Measurements from ENCODE around the gene SLCO1A2. TPM values are rescaled to one million over a fixed set of nuclear protein-coding genes. Genes with fewer than 3 reads are reported as not detected.

SLCO1A2 gene
- total and polyA plus RNA-seq, 2 of the 4 experiments (the other 2 are of a cell fraction) = not detected

DNA sequence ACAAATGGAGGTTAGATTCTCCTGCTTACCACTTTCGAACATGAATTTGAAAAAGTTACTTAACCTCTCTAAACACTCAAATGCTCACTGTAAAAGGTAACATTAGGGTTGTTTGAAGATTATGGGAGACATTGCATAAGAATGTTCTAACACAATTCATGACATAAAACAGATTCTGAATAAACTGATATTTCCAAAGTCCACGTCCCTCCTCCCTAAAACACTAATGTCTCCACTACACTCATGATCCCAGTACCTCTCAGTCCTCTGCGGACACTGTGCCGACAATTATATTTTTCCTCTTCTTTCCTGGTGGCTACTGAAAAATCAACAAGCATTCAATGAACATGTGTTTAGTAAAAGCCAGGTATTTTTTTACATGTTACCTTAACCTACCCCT lies 19.2 kb upstream of the SLCO1A2 start:
- no peaks in the 10 kb centered on the region for H3K9me1 ChIP-seq (ENCODE audit: insufficient read depth, low read length)
- no peak overlapping the region for H2BK15ac ChIP-seq (ENCODE audit: low read depth, low read length)
- DNase-seq (no peak), ATAC-seq (ENCODE audit: low read depth) (no peak)
- H3K9me3 ChIP-seq (ENCODE audit: control insufficient read depth, insufficient read depth, low read length) = peaks cover 1% of the 10 kb centered on the region; the same call in 1 of the 2 replicates
- H3K9ac ChIP-seq (ENCODE audit: low read depth, low read length) = no peak overlapping the region
- H4K91ac ChIP-seq (ENCODE audit: insufficient read depth, low read depth, low read length) = no peak overlapping the region
- H2AK5ac ChIP-seq (ENCODE audit: low read depth, low read length) = no peak overlapping the region
- no peak overlapping the region for H3K4me2 ChIP-seq (ENCODE audit: low read depth, low read length)
- TF ChIP-seq CEBPB (IDR thresholded peaks at IDR 0.05; ENCODE audit: low read depth, low read length) (no peak), MAZ (IDR thresholded peaks at IDR 0.05; ENCODE audit: borderline replicate concordance, low read depth, low read length) (no peak), SMC3 (IDR thresholded peaks at IDR 0.05; ENCODE audit: low read depth, low read length) (no peak), RAD21 (IDR thresholded peaks at IDR 0.05; ENCODE audit: low read length) (no peak), FOS (IDR thresholded peaks at IDR 0.05; ENCODE audit: low read depth, low read length) (no peak), MAFK (IDR thresholded peaks at IDR 0.05; ENCODE audit: low read depth, low read length) (no peak), MXI1 (IDR thresholded peaks at IDR 0.05; ENCODE audit: borderline replicate concordance, low read depth, low read length) (no peak), USF2 (IDR thresholded peaks at IDR 0.05; ENCODE audit: low read depth, low read length) (no peak), CHD1 (IDR thresholded peaks at IDR 0.05; ENCODE audit: low read depth, low read length) (no peak), BHLHE40 (IDR thresholded peaks at IDR 0.05; ENCODE audit: low read depth, low read length) (no peak), RFX5 (IDR thresholded peaks at IDR 0.05; ENCODE audit: low read depth, low read length) (no peak), POLR2A (IDR thresholded peaks at IDR 0.05; ENCODE audit: low read depth, low read length) (no peak)
- TF ChIP-seq, protein P1, sequence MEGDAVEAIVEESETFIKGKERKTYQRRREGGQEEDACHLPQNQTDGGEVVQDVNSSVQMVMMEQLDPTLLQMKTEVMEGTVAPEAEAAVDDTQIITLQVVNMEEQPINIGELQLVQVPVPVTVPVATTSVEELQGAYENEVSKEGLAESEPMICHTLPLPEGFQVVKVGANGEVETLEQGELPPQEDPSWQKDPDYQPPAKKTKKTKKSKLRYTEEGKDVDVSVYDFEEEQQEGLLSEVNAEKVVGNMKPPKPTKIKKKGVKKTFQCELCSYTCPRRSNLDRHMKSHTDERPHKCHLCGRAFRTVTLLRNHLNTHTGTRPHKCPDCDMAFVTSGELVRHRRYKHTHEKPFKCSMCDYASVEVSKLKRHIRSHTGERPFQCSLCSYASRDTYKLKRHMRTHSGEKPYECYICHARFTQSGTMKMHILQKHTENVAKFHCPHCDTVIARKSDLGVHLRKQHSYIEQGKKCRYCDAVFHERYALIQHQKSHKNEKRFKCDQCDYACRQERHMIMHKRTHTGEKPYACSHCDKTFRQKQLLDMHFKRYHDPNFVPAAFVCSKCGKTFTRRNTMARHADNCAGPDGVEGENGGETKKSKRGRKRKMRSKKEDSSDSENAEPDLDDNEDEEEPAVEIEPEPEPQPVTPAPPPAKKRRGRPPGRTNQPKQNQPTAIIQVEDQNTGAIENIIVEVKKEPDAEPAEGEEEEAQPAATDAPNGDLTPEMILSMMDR (conservative IDR thresholded peaks at IDR 0.05; ENCODE audit: low read depth, low read length) = no peak
- TF ChIP-seq, protein P2, sequence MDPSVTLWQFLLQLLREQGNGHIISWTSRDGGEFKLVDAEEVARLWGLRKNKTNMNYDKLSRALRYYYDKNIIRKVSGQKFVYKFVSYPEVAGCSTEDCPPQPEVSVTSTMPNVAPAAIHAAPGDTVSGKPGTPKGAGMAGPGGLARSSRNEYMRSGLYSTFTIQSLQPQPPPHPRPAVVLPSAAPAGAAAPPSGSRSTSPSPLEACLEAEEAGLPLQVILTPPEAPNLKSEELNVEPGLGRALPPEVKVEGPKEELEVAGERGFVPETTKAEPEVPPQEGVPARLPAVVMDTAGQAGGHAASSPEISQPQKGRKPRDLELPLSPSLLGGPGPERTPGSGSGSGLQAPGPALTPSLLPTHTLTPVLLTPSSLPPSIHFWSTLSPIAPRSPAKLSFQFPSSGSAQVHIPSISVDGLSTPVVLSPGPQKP (IDR thresholded peaks at IDR 0.05; ENCODE audit: borderline replicate concordance, low read depth, low read length) = no peak
- no CpG with 5 or more reads among the region's 4 CpGs for WGBS, 2 experiments (ENCODE audit: extremely low coverage in 2 of 2, insufficient read length in 1 of 2)
- H3K56ac ChIP-seq (ENCODE audit: extremely low read depth, insufficient read depth, low read length) = no peak overlapping the region
- no peak overlapping the region for H3K4me3 ChIP-seq (ENCODE audit: insufficient read depth, low read depth, low read length)
- no peak overlapping the region for H3K23ac ChIP-seq (ENCODE audit: low read depth, low read length)
- no peaks in the 10 kb centered on the region for H3K27me3 ChIP-seq (ENCODE audit: control insufficient read depth, insufficient read depth, low read length)
- H2BK5ac ChIP-seq (ENCODE audit: low read depth, low read length, poor library complexity, severe bottlenecking) = no peak overlapping the region
- no peak overlapping the region for H4K5ac ChIP-seq (ENCODE audit: low read depth, low read length)
- no peak overlapping the region for H3K27ac ChIP-seq (ENCODE audit: insufficient read depth, low read length)
- no peaks in the 10 kb centered on the region for H3K79me1 ChIP-seq (ENCODE audit: low read depth in 1 of 2, low read length in 2 of 2)
- H3K14ac ChIP-seq (replicated peaks; ENCODE audit: low read depth, low read length) = no peak overlapping the region
- no peaks in the 10 kb centered on the region for H3K4me1 ChIP-seq (ENCODE audit: control insufficient read depth, insufficient read depth, low read length)
- no peak overlapping the region for H2AK9ac ChIP-seq (replicated peaks; ENCODE audit: low read depth, low read length, poor library complexity)
- no peaks in the 10 kb centered on the region for H4K20me1 ChIP-seq (ENCODE audit: insufficient read depth, low read length)
- in situ Hi-C loops (cut with MboI; ENCODE audit: low sequenced_read_pairs) (no loop called here), intact Hi-C loops (cut with micrococcal nuclease) (no loop called here), dilution Hi-C loops (cut with HindIII; ENCODE audit: low sequenced_read_pairs, unreplicated experiment) (no loop called here)
- no TSS peak for BruUV-seq (replicated peaks)
- ChIA-PET POLR2A (ENCODE audit: unreplicated experiment) (no interaction called here), CTCF (no interaction called here)
- no peak overlapping the region for H2BK20ac ChIP-seq (ENCODE audit: low read depth, low read length)
- H2AFZ ChIP-seq (replicated peaks; ENCODE audit: low read length, poor library complexity) = no peak overlapping the region
- no peak overlapping the region for H3K4ac ChIP-seq (ENCODE audit: low read depth, low read length)
- H3K18ac ChIP-seq (ENCODE audit: low read depth, low read length) = no peak overlapping the region
- no peak overlapping the region for H4K8ac ChIP-seq (ENCODE audit: low read depth in 2 of 2, low read length in 2 of 2)
- H2BK120ac ChIP-seq (ENCODE audit: low read depth, low read length) = no peak overlapping the region
- H3K36me3 ChIP-seq (ENCODE audit: control insufficient read depth, insufficient read depth, low read length) = no peaks in the 10 kb centered on the region
